Measurements from ENCODE around the gene COA7.

The COA7 gene

DNA sequence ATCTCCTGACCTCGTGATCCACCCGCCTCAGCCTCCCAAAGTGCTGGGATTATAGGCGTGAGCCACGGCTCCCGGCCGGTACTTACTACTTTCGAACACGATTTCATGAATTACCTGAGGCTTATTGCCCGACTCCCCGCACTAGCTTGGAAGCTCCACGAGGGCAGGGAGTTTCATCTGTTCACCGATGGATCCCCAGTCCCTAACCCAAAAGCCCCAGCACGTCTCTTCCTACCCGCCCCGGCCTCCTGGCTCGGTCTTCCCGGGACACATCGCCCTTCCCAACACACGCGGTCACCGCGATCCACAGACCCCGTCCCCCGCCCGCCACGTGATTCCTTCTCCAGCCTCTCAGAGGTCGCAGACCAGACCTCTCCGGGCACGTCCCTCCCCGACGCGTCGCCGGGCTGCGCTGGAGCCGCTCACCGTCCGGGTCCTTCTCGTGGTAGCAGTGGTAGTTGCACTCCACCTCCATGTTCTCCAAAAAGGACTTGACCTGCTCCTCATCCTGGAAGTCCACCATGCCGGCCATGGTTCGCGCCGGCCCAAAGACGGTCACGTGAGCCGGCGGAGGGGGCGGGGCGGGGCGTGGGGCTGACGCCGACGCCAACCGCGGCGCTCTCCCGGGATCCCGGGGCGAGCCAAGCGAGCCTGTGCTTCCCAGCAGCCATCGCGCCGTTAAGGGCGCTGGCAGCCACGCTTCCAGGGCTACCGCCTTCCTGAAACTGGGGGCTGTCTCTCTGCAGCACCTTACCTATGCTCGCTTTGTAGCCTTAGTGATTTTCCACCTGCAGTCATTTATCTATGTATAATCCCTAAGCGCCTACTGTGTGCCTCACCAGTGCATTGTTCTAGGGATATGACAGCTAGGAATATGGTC, at the start of gene COA7:
Gene COA7, minus strand, starts transcription at position 553 of the 880 bp plus-strand sequence. Its CDS starts 21 bp downstream, at position 532.
- peak within 1 kb of the TSS; percentile 93 for H3K4me3 ChIP-seq (ENCODE audit: low read depth, low read length)
- CTCF ChIA-PET, result interaction anchor here (1.3 to 4.7 kb wide), 3 partner anchors 11 to 488 kb away, joined by 4 to 36 read pairs (median 6); no protein-coding TSS in a partner anchor
- no peak for DNase-seq (ENCODE audit: low read depth, low spot score)
- POLR2A ChIA-PET, result interaction anchor here (0.6 kb wide), 1 partner anchor 145 kb away, joined by 4 read pairs; the partner anchor contains the start of gene TUT4
- TF ChIP-seq, protein P1, sequence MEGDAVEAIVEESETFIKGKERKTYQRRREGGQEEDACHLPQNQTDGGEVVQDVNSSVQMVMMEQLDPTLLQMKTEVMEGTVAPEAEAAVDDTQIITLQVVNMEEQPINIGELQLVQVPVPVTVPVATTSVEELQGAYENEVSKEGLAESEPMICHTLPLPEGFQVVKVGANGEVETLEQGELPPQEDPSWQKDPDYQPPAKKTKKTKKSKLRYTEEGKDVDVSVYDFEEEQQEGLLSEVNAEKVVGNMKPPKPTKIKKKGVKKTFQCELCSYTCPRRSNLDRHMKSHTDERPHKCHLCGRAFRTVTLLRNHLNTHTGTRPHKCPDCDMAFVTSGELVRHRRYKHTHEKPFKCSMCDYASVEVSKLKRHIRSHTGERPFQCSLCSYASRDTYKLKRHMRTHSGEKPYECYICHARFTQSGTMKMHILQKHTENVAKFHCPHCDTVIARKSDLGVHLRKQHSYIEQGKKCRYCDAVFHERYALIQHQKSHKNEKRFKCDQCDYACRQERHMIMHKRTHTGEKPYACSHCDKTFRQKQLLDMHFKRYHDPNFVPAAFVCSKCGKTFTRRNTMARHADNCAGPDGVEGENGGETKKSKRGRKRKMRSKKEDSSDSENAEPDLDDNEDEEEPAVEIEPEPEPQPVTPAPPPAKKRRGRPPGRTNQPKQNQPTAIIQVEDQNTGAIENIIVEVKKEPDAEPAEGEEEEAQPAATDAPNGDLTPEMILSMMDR (IDR thresholded peaks at IDR 0.05; ENCODE audit: insufficient read depth, low read length, missing control alignments), result no peak

DNA sequence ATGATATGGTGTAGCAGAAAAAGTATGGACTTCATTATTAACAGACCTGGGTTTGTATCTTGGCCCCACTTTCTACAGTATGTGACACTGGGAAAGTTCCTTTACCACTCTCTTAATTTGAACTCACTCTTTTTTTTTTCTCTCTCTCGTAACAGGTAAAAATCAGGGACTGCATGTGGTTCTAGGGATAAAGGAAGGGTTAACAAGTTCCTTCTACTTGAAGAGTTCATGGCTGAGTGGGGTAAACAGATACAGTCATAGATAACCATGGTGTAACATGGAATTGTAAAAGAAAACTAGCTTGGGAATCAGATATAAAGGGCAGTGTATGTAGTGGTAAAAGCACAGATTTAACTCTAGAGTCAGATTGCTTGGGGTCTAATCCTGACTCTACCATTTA, 49.3 kb upstream of the COA7 start:
- DNase-seq (ENCODE audit: low read depth, low spot score), result no peak
- no peak overlapping the region for H3K4me3 ChIP-seq (ENCODE audit: low read depth, low read length)
- ChIA-PET POLR2A (no interaction called here), CTCF (interaction anchor here (1.1 to 2.3 kb wide), 8 partner anchors 9 to 348 kb away, joined by 3 to 11 read pairs (median 4); partner anchors contain the start of gene COA7)
- TF ChIP-seq, protein P1 (IDR thresholded peaks at IDR 0.05; ENCODE audit: insufficient read depth, low read length, missing control alignments), result no peak

DNA sequence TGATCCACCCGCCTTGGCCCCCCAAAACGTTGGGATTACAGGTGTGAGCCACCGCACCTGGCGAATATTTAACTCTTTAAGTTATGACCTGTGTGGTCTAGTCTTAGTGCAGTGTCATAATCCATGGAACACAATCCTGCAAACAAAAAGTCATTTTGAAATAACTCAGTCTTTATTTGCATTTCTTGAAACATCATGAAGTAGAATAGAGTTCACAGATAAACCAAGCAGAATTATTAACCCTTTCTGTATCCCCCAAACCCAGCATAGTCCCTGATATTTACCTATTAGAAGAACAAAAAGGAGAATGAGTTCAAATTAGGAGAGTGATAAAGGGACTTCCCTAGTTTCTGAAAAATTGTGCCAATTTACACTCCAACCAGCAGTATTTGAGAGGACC, 48.0 kb upstream of the COA7 start:
- CTCF ChIA-PET, result interaction anchor here (1.7 kb wide), 1 partner anchor 60 kb away, joined by 3 read pairs; no protein-coding TSS in a partner anchor
- POLR2A ChIA-PET, result no interaction called here
- no peak for DNase-seq (ENCODE audit: low read depth, low spot score)
- H3K4me3 ChIP-seq (ENCODE audit: low read depth, low read length), result no peak overlapping the region
- TF ChIP-seq, protein P1 (IDR thresholded peaks at IDR 0.05; ENCODE audit: insufficient read depth, low read length, missing control alignments), result no peak

DNA sequence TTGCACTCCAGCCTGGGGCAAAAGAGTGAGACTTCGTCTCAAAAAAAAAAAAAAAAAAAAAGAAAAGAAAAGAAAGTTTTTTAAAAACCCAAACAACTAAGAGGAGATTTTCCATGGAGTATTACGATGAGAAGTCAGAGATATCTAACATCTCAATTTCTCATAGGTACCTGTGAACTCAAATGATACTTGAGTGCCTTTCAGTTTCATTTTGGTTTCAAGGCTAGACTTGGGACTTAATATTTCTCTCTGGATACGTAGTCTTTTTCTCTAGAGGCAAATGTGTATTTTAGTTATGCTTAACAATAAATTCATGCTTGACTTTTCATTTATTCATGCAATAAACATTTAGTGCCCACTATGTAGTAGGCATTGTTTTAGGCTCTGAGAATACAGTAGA, 43.1 kb upstream of the COA7 start:
- CTCF ChIA-PET, result no interaction called here

DNA sequence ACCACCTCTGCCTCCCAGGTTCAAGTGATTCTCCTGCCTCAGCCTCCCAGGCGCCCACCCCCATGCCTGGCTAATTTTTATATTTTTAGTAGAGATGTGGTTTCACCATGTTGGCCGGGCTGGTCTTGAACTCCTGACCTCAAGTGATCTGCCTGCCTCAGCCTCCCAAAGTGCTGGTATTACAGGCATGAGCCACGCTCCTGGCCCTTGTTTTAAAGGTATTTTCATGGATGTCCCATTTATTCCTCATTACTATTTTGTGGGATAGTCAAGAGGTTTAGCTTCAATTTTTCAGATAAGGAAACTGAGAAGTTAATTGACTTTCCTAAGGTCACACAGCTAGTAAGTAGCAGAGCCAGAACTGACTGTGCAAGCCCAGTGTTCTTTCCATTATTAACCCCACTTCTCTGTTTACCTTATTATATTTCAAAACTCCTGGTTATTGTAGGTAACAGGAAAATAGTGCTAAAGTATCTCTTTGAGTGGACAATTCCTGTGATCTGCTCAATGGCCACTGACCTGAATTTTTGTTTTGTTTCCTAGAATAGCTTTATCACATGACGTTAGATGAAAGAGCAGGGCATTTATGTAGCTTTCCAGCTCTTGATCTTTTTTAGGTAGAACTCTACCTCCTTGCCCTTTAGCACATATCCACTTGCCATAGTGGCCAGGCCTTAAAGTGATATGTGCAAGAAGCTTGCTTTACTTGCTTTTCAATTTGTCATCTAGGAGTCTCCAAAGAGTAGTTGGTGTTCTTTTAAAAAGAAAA, 41.7 kb upstream of the COA7 start:
- TF ChIP-seq, protein P1 (IDR thresholded peaks at IDR 0.05; ENCODE audit: insufficient read depth, low read length, missing control alignments), result no peak
- no peak for DNase-seq (ENCODE audit: low read depth, low spot score)
- no peak overlapping the region for H3K4me3 ChIP-seq (ENCODE audit: low read depth, low read length)
- POLR2A ChIA-PET, result no interaction called here
- CTCF ChIA-PET, result interaction anchor here (0.9 to 1.7 kb wide), 2 partner anchors 8 to 12 kb away, joined by 3 to 4 read pairs; no protein-coding TSS in a partner anchor

More for the DNA sequence above, 43.1 kb upstream of the COA7 start:
- POLR2A ChIA-PET, result no interaction called here
- H3K4me3 ChIP-seq (ENCODE audit: low read depth, low read length), result no peak overlapping the region
- TF ChIP-seq, protein P1 (IDR thresholded peaks at IDR 0.05; ENCODE audit: insufficient read depth, low read length, missing control alignments), result no peak
- no peak for DNase-seq (ENCODE audit: low read depth, low spot score)
